NCI-H2029 (cell line): ENCODE measurements around the gene SLX9.

Experiments
- DNase-seq: peaks from one replicate; lab custom pipeline; 2025; lab: John Stamatoyannopoulos, UW

The SLX9 gene

DNA sequence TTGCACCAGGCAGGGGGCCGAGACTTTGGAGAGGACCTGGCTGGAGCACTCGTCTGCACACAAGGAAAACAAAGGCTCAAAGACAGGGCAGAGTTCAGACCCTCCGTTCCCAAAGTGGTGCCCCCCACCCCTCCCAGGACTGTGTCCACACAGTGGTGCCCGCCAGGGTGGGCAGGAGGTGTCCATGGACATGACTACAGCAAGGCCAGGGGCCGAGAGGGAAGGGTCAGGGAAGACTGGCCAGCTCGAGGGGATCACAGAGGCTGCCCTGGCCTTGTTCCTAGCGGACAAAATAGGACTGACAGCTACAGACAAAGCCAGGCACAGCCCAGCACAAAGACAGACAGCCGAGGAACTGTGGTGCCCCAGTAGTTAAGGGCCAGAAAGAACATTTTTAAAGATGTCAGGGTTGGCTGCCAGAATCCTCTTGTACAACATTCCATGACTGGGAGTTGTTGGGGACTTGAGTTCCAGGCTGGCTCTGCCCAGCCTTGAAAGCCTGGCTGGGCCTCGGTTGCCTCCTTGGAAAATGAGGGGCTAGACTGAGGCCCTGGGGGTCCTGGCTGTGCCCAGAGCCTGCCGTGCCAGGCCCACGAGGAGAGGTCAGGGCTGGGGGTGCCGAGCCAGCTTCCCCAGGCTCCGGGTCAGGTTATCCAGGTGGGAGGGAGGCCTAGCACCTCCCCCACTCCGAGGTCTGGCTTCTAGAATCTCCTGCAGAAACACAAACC lies 63.7 kb downstream of the SLX9 start:
- no peak for DNase-seq

DNA sequence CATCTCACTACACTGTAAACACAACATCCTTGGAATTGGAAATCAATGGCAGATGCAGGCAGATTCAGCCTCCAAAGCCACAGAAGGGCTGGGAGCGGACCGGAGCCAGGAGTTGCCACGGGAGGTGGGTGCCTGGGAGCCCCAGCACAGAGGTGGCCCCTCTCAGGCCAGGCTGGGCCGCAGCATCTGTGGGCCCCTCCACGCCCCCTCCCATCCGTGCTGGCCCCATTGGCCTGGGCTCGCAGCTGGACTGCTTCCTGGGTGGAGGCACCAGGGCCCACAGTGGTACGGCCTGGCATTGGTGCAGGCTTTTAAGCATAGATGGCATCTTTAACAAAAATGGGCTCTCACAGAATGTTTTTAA lies 64.2 kb downstream of the SLX9 start:
- no peak for DNase-seq

DNA sequence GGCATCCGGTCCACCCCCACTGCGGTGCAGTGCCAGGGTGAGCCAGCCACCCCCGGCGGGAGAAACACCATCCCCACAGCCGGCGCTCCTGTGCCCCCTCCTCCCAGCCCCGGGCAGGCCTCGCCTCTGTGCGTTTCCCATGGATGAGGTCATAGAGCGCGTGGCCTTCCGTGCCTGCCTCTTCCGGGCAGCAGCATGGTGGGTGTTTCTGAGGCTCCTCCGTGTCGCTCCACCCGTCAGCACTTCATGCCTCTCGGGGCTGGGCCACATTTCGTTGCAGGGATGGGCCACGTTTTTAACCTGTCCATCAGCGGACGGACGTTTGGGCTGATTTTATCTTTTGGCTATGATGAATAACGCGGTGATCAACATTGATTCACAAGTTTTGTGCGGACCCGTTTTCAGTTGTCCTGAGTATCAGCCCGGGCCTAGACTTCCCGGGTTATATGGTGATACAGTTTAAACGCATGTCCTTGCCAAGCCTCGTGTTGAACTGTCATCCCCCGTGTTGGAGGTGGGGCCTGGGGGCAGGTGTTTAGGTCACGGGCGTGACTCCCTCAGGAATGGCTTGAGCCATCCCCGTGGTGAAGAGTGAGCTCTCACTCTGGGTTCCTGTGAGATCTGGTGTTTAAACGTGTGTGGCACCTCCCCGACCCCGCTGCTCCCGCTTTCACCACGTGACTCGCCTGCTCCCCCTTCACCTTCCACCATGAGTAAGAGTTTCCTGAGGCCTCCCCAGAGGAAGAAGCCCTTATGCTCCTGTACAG lies 64.8 kb downstream of the SLX9 start:
- no peak for DNase-seq

DNA sequence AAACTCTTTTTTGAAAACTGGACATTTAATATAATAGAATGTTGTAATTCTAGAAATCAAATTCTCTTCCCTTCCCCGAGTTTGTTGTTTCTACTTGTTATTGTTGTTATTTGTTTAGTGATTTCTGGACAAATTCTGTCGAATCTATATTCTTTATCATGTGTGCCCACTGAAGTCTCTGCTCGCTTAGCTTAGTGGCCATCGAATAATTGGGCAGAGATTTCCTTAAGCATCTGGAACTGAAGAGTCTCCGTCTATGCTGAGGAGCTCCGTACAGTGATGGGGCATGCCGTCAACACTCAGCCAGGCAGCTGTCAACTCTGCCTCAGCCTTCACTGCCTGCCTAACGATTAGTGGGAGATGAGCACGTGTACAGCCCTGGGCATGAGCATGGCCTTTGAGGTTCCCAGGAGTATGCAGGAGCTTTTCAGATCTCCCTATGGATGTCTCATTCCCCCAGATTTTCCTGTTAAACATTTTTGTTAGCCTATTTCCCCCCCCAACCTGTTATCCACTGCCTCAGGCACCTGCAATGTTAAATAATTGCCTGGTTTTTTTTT lies 66.8 kb downstream of the SLX9 start:
- no peak for DNase-seq

DNA sequence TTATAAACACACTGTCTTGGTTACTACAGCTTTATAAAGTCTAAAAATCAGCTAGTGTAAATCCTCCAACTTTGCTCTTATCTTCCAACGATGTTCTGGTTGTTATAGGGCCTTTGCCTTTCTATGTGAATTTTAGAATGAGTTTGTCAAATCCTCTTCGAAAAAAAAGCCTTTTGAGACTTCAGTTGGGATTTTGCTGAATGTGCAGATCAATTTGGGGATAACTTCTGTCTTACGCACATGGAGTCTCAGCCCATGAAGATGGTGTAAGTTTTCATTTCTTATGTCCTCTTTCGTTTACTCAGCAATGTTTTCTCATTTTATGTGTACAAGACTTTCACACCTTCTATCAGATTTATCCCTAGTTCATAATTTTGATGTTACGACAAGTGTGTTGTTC lies 69.8 kb downstream of the SLX9 start:
- no peak for DNase-seq

DNA sequence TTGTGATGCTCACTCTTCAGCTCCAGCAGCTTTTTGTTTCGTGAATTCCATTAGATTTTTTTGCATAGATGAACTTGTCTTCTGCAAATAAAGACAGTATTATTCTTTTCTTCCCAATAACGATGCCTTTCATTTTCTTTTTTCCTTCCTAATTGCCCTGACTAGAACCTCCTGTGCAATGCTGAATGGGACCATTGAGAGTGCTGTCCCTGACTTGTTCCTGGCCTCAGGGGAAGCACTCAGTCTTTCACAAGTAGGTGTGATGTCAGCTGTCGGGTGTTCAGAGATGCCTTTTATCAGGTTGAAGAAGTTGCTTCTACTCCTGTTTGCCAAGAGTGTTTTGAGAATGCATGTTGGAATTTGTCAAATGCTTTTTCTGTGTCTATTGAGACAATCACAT lies 70.3 kb downstream of the SLX9 start:
- no peak for DNase-seq

DNA sequence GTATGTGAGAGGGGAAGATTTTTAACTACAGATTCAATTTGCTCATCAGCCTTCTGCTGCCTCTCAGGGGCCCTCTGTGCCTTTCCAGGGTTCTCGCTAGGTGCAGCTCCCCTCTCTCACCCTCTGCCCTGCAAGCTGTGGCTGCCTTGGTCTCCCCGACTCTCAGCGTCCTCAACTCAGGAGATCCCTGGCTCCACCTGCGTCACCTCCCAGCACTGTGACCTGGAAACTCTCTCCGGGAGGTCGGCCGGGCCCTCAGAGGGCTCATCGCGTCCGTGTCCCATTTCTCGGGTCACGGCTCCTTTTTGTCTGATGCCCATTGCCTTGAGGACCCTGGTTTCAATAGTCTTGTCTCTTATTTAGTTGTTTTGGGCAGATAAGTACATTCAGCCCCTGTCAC lies 71.0 kb downstream of the SLX9 start:
- DNase-seq = no peak

DNA sequence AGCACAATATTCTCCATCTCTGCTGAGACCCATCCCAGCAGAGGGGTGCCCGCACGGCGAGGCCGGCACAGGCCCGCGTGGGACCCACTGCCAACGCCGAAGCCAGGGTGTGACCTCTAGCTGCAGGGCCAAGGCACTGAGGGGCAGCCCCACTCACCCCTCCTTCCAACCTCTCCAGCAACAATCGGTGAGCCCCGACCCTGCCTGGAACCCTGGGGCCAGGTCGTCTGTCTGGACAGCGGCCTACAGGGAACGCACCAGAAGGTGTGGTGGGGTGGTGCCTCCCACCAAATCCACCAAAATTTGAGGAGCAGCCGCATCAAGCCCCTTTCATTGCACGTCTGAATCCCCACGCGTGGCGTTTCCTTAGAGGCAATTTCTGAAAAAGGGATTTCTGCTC lies 71.6 kb downstream of the SLX9 start:
- DNase-seq = no peak

DNA sequence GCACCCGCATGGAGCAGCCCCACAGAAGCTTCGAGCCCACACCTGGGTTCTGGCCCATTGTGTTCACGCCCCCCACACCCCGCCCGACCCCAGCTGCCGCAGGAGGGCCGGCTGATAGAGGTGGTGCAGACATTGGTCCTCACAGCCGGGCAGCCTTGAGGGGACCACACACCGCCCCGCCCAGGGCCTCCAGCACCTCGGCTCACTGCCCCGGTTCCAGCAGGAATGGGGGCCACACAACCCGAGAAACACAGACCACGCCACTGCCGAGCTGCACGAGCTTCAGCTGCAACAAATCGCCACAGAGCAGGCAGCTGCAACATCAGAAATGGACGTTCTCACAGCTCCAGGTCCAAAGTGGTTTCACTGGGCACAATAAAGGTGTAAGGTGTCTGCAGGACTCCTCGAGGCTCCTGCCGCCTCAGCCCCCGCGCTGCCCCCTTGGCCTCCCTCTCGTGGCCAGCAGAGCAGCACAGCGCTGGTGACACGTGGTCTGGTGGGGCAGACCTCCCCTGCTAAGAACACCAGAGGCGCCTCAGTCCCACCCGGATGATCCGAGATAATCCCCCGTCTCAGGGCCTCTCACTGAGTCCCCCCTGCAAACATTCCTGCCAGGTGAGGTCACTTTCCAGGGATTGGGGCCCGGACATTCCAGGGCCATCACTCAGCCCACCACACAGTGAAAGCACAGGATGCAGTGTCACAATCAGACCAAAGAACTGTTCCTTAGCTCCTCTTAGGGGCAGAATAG lies 72.3 kb downstream of the SLX9 start:
- DNase-seq = no peak

DNA sequence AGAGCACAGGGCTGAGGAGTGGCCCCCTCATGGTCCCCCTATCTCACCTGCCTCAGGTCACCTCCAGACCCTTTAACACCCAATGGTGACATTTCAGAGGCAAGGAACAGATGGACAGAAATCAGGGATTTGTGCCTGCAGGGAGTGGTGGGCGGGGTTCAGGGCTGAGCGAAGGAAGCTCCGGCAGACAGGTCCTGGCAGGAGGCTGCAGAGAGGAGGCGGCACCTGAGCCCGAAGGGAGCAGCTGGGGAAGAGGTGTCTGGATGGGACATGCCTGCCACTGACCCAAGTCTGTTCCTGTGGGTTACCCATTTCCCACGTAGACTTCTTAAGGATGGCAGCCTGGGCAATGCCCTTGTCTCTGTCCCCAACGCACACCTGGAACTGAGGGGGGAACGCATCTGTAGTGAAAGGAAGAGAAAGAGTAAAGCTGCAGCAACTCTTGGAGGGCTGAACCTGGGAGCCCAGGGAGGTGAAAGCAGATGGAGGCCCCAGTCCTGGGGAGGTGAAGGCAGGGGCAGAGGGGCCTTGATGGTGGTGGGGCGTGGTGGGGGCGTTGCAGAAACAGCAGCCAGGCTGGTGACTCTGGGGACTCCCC lies 72.9 kb downstream of the SLX9 start:
- no peak for DNase-seq

DNA sequence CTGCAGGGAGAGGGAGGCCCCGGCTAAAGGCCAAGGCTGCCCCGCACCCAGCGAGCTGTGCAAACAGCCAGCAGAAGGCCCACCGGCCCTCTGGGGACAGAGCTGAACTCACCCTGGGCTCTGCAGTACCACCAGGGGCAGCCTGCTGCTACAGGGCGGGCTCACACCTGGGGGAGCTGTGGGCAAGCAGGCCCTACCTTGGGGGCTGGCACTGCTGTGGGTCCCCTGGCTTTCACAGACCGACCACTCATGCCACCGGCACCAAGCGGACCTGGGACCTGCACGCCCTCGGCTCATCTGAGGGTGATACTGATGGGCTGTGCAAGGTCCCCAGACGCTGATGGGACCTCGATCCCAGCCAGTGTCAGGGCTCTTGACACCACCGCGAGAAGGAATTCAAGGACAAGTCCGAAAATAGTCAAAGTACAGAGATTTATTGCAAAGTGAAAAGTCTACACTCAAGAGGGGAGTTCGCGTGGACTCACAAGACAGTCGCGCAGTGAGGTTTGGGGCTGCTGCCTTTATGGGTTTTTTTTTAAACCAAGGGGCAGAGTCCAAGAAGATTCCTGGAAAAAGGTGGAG lies 73.5 kb downstream of the SLX9 start:
- no peak for DNase-seq

DNA sequence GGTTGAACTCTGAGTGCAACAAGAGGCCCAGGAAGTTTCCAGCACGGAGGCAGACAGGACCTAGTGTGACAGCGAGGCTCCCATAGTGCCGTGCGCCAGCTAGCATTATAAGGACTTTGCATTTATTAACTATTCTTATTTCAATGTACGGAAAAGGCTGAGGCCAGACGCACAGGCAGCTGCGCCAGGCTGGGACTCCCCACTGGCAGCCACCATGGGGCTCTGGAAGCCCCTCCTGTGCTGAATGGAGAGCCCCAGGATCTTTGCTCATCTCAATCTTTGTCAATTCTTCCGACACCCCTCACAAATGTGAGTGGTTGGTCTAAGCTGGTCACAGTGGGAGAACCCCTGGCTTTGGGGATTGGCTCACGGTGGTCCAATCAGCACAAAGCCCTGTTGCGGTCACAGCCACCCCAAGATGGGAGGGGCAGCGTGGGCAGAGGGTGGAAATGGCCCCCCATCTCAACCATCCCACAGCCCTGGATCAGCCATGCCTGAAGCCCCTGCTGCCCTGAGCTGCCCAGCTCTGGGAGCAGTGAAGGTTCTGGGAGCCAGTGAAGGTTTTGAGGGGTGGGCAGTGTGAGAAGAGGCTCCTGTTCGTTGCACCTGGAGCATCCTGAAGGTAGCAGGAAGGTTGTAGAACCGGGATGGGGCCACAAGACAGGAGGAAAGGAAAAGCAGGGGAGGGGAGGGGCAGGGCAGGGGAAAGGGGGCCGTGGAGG lies 75.1 kb downstream of the SLX9 start:
- DNase-seq = no peak

DNA sequence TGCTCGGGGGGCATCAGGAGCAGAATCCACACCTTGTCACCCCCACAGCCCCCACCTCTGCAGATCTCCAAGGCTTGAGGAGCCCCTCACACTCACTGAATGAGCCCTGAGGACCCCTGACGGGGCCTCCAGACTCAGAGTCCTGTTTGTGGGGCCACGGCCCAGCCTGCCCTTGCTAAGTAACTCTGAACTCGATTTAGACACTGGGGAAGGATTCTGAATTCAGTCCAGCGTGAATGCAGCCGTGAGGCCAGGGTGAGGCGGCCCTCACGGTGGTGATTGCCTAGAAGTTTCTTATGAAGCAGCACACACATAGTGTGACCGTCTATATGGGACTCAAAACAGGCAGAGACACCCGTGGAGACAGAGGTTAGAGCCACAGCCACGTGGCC lies 75.6 kb downstream of the SLX9 start:
- DNase-seq = no peak

DNA sequence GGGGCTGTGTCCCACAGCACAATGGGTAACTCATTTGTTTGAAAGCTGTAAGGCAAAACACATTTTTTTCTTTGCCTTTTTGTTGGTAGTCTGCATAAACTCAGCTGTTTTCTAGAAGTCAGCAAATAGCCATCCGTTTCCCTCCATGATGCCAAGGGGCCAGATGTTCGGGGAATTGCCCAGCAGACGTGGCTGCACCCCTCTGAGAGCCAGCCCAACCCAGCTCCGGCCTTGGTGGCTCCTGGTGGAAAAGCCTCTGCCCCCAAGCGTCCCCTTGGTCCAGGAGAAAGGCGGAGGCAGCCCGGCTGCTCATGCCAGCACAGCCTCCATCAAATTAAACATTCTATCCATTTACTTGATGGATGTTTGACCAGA lies 76.2 kb downstream of the SLX9 start:
- DNase-seq = no peak

DNA sequence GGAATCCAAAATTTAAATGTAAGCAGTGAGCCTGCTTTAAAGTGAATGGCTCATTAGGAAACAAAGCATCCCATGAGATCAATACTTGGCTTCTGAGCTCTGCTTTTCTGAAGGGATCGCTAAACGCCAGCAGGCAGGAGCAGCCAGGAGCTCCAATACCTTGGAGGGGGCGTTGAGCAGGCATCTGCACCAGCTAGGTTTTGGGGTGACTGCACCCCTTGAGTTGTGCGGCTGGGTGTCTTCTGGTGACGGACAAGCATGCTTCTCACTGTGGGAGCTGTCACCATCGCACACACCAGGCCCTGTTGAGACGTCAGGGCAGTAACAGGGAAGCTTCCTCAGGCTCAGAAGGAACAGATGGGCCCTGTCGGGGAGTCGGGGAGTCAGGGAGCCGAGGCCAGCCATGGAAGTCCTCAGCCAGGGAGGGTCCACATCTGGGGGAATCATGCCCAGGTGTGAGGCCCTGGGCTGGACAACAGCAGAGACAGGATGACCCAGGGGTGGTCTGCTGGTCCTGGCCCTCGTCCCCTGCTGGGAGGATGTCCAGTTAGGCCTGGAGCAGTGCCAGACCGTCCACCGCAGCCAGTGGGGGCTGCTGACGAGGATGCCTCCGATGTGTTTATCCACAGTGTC lies 76.7 kb downstream of the SLX9 start:
- no peak for DNase-seq

DNA sequence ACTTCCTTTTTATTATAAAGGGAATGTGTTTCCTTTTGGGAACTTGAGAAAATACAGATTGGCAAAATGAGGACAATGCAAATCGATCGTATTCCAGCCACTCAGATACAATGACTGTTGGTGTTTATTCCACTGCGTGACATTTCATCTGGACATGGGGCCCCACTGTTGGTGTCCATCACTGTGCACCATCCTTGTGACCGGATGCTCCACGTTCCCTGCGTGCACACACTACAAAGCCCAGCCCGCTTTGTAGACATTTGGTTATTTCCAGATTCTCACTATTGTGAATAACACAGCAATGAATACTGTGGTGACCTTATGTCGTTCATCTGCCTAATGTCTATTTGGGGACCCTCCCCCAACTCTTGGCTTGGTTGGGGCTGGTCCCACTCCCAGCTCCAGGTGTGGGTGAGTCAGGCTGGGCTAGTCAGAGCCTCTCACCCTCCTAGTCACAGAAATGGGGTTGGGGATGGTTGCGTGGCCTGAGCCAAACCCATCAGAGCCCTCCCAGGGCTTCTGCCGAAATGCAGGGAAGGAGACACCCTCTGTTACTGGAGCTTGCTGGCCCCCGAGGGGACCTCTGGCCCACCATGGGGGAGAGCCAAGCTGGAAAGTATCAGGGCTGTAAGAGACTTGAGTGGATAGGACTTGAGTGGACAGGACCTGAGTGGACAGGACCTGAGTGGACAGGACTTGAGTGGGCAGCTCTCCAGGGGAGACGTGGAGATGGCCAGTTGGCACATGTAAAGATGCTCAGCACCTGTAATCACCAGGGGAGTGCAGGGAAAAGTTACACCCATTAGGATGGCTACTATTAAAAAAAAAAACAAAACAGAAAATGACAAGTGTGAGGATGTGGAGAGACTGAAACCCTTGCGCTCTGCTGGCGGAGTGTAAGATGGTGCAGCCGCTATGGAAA lies 77.5 kb downstream of the SLX9 start:
- no peak for DNase-seq

DNA sequence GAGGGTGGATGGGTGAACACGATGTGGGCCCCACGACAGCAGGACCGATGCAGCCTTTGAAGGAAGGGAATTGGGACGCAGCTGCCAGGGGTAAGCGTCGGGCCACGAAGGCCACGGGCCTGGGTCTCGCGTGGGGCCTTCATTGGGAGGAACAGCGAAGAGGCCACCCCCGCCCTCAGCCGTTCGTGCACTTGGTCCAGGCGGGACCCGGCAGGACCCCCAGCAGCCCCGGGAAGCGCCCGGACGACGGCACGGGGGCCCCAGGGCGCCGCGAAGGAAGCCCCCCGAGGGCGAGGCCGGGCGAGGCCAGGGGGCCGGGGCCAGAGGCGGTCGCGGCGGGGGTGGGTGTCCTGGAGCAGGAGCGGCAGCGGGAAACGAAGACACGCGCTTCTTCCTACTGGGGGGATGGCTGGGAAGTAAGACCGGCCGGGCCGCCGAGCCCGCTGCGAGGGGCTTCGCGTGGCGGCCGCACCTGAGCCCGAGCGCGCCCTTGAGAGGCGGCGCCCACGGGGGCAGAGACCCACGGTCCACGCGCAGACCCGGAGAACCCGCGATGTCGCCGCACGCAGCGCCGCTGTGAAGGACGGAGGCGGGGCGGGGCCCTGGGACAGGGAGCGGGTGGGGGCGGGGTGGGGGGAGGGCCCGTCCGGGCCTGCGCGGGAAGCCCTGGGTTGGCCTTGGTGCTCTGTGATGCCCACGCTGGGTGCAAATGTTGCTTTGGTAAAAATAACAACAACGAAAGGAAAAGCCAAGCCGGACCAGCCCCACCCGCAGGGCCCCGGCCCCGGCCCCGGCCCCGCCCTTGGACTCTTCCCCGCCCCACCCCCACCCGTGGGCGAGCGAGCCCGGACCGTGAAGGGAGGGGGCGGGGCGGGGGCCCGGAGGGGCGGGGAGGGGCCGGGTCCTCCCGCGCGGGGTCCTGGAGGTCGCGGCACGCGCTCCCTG lies 78.6 kb downstream of the SLX9 start:
- DNase-seq = no peak

DNA sequence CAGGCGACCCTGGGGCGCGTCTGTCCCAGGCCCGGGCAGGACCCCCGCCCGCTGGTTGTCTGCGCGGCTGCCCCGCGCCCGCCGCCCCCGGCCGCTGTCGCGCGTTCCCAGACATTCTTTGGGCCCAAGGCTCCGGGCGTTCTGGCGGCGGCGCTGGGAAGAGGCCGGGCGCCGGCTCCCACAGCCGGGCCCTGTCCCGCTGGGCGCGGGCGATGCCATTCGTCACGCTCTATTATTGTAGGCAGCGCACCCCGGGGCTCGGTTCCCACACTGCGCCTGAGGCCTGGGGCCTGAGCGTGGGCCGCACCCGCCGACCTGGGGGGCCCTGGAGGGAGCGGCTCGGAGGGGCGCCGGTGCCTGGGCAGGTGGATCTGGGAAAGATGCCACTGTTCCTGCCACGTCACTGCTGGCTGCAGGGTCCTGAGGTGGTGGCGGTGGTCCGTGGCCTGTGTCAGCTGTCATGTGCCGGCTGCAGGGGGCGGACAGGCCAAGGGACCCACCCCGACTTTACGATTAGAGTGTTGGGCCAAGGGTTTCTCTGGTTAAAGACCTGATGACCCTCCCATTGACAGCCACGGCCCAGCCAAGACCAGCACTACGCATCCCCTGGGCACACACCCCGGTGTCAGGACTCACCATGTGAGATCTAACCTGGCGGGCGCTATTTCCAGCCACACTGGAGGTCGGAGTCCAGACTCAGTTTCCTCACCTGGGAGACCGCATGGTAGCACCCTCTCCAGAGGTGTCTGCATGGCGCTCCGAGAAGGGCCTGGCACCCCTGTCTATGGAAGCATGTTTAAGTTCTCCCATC lies 79.5 kb downstream of the SLX9 start:
- DNase-seq = no peak
